HFF-Myc (cell line): ENCODE results near the gene ELN.

Source experiments
- DNase-seq: peaks from one replicate; pipeline ENCODE4 v3.0.0-alpha.2; 2011; ENCODE audit warnings: low read depth; ENCODE audit errors: extremely low read depth
- H3K4me3 ChIP-seq: replicated peaks from 2 replicates; pipeline ENCODE4 v1.5.1; 2011; ENCODE audit warnings: low read depth, mild to moderate bottlenecking, control low read depth, low read length
- CTCF ChIP-seq: IDR thresholded peaks from 2 replicates; pipeline ENCODE4 v1.5.1; 2012; ENCODE audit warnings: mild to moderate bottlenecking, low read depth, low read length, control low read depth; ENCODE audit errors: missing control alignments

The ELN gene

GRCh38 chr7:74104702-74105101 is 76.7 kb downstream of the ELN start:
- H3K4me3 ChIP-seq = no peak overlapping the region
- DNase-seq = no peak
- TF ChIP-seq CTCF = no peak

GRCh38 chr7:74105992-74106391 is 78.0 kb downstream of the ELN start:
- no peak for DNase-seq
- no peak for TF ChIP-seq CTCF
- no peak overlapping the region for H3K4me3 ChIP-seq

- H3K4me3 ChIP-seq = no peak overlapping the region
- DNase-seq = no peak
- TF ChIP-seq CTCF = no peak
Measured at GRCh38 chr7:74106846-74107245, 78.9 kb downstream of the ELN start.

GRCh38 chr7:74115326-74115725 is 87.4 kb downstream of the ELN start:
- no peak overlapping the region for H3K4me3 ChIP-seq
- DNase-seq = no peak
- TF ChIP-seq CTCF = no peak

- no peak for DNase-seq
- no peak overlapping the region for H3K4me3 ChIP-seq
- no peak for TF ChIP-seq CTCF
Measured at GRCh38 chr7:74116356-74116755, 88.4 kb downstream of the ELN start.
